ENCODE data around the gene CNN1.

DNA sequence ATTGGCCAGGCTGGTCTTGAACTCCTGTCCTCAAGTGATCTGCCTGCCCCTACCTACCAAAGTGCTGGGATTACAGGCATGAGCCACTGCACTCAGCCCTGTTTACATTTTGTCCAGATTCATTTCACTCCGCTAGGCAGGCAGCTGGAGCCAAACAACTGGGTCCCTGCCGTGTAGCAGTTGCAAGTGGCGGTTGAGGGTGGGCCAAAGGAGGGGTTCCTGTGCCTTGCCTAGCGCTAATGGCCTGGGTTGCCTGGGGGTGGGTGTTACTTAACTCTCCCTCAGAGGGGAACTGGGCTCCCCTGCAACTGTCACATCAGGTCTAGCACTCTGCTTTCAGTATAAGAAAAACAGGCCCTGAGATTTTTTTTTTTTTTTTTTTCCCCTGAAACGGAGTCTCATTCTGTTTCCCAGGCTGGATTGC, 31.4 kb downstream of the CNN1 start:
- TF ChIP-seq EZH2 (IDR thresholded peaks at IDR 0.05) (no peak), POLR2AphosphoS5 (IDR thresholded peaks at IDR 0.05; ENCODE audit: borderline replicate concordance, low read depth, low read length) (no peak), FOXP2 (optimal IDR thresholded peaks at IDR 0.05; ENCODE audit: control extremely low read depth, extremely low read length, insufficient read depth) (no peak)
